Keratinocyte (primary cell): ENCODE results near the gene PTPN14. TPM values are rescaled to one million over a fixed set of nuclear protein-coding genes. Genes with fewer than 3 reads are reported as not detected.

Experiments used
- DNase-seq: peaks from one replicate; pipeline ENCODE4 v3.0.0-alpha.2; 2011; ENCODE audit warnings: low read depth, missing footprints, low spot score
- FAIRE-seq: peaks from 2 replicates; lab custom pipeline; 2011; peaks lifted over from hg19 to GRCh38; lab: Jason Lieb, UNC
- H2AFZ ChIP-seq: 2 replicates; pipeline ENCODE4 v1.6.0; 2012; ENCODE audit warnings: low read length, control low read depth, inconsistent platforms; ENCODE audit not compliant: control insufficient read depth
- H3K27ac ChIP-seq: 2 replicates; pipeline ENCODE4 v1.5.1; 2011; ENCODE audit warnings: low read length; ENCODE audit not compliant: control insufficient read depth, insufficient read depth
- H3K27me3 ChIP-seq: 3 replicates; pipeline ENCODE4 v1.6.0; 2011; ENCODE audit warnings: low read length; ENCODE audit not compliant: control insufficient read depth, insufficient read depth; ENCODE audit errors: extremely low read depth
- H3K36me3 ChIP-seq, 2 experiments: 2 replicates in 1 of 2; 3 replicates in 1 of 2; pipeline ENCODE4 v1.5.1; 2011; ENCODE audit warnings: low read length in 2 of 2, mild to moderate bottlenecking in 1 of 2; ENCODE audit not compliant: control insufficient read depth in 2 of 2, insufficient read depth in 2 of 2; ENCODE audit errors: extremely low read depth in 1 of 2
- H3K4me1 ChIP-seq: 3 replicates; pipeline ENCODE4 v1.5.1; 2011; ENCODE audit warnings: low read length; ENCODE audit not compliant: control insufficient read depth, insufficient read depth; ENCODE audit errors: extremely low read depth
- H3K4me2 ChIP-seq: 3 replicates; pipeline ENCODE4 v1.6.0; 2011; ENCODE audit warnings: low read depth, low read length; ENCODE audit not compliant: control insufficient read depth, insufficient read depth; ENCODE audit errors: extremely low read depth
- H3K4me3 ChIP-seq, 3 experiments: fragments of 200-600 bp in 1 of 3; sonication (generic) in 1 of 3; 2 replicates in 2 of 3; 3 replicates in 1 of 3; pipeline ENCODE4 v1.5.1; 2011 to 2016; ENCODE audit warnings: low read length in 3 of 3, mild to moderate bottlenecking in 3 of 3, control low read depth in 2 of 3, inconsistent platforms in 1 of 3, low read depth in 1 of 3, mixed read lengths in 1 of 3, mixed run types in 1 of 3, moderate library complexity in 1 of 3; ENCODE audit not compliant: control insufficient read depth in 2 of 3, insufficient read depth in 2 of 3; ENCODE audit errors: extremely low read depth in 1 of 3
- H3K79me2 ChIP-seq: 2 replicates; pipeline ENCODE4 v1.6.0; 2012; ENCODE audit warnings: low read length; ENCODE audit not compliant: control insufficient read depth, insufficient read depth
- H3K9ac ChIP-seq: 3 replicates; pipeline ENCODE4 v1.6.0; 2011; ENCODE audit warnings: low read length; ENCODE audit not compliant: control insufficient read depth, insufficient read depth; ENCODE audit errors: extremely low read depth
- H3K9me1 ChIP-seq: 3 replicates; pipeline ENCODE4 v1.6.0; 2011; ENCODE audit warnings: low read length; ENCODE audit not compliant: control insufficient read depth, insufficient read depth; ENCODE audit errors: extremely low read depth
- H3K9me3 ChIP-seq: 2 replicates; pipeline ENCODE4 v1.5.1; 2012; ENCODE audit warnings: low read depth, low read length; ENCODE audit not compliant: control insufficient read depth
- H4K20me1 ChIP-seq: 3 replicates; pipeline ENCODE4 v1.6.0; 2011; ENCODE audit warnings: low read length; ENCODE audit not compliant: control insufficient read depth, insufficient read depth; ENCODE audit errors: extremely low read depth
- EZH2 ChIP-seq: IDR thresholded peaks from one replicate; pipeline ENCODE4 v1.6.1; 2012; ENCODE audit warnings: inconsistent platforms, mild to moderate bottlenecking, low read length, moderate library complexity
- dilution Hi-C: fragments of 300-500 bp; cut with MboI; formaldehyde crosslinking; loops from one replicate; pipeline ENCODE4 v1.7.0; 2020; ENCODE audit warnings: low sequenced_read_pairs; ENCODE audit not compliant: extremely low pct_ligation_motif_present
- polyA plus RNA-seq, 5 experiments: library from polyadenylated mRNA; depleted of rRNA in 3 of 5; stranded (reverse) in 3 of 5; stranded (forward) in 1 of 5; unstranded in 1 of 5; fragments of >200 nt; gene quantifications; 1 replicate in 1 of 5; 2 replicates in 3 of 5; 3 replicates in 1 of 5; pipeline versions ENCODE4 v1.2.1 to v1.2.3, GENCODE V29; 2011 to 2012; ENCODE audit warnings: missing spikeins in 2 of 5, low read depth in 1 of 5, low replicate concordance in 1 of 5
- TF ChIP-seq, protein P1 (sequence below), 3 experiments: IDR thresholded peaks in 1 of 3; conservative IDR thresholded peaks in 1 of 3; optimal IDR thresholded peaks in 1 of 3; 2 replicates in 2 of 3; 3 replicates in 1 of 3; pipeline versions ENCODE3 to v1.5.1; 2011; ENCODE audit warnings: low read length in 3 of 3, mild to moderate bottlenecking in 3 of 3, moderate library complexity in 2 of 3, control low read depth in 1 of 3, inconsistent platforms in 1 of 3; ENCODE audit not compliant: insufficient read depth in 2 of 3; ENCODE audit errors: extremely low read depth in 1 of 3

PTPN14 gene
- polyA plus RNA-seq, 1 donor (not counting 4 experiments of a cell fraction or from before 2014, with no cell fraction given): 29.9 TPM

DNA sequence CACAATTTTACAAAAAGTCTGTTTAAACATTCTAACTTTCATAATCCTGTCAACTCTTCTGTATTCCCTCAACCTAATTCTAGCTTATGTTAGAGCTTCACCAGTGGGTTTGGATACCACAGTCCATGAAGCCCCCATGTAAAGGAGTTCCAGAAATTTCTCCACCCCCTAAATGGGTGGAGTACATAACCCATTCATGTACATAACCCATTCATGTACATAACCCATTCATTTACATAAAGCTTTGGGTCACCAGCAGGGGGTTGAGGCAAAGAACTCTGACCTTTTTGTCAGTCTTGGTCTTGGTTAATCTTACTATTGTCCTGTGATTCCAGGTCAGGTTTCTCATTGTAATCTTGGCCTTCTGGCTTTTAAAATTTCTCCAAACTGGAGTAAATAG is 208.9 kb downstream of the PTPN14 start:
- dilution Hi-C loops: no loop called here
- Histone ChIP-seq H3K4me3 (no peak overlapping the region), H3K9me1 (no peaks in the 10 kb centered on the region), H4K20me1 (no peaks in the 10 kb centered on the region), H3K9ac (no peak overlapping the region), H3K4me1 (no peaks in the 10 kb centered on the region), H3K27ac (no peak overlapping the region), H2AFZ (no peak overlapping the region), H3K4me2 (no peak overlapping the region), H3K27me3 (no peaks in the 10 kb centered on the region), H3K79me2 (no peaks in the 10 kb centered on the region), H3K9me3 (no peaks in the 10 kb centered on the region), H3K36me3 (peaks cover 12 to 13% of the 10 kb centered on the region in 2 experiments)
- FAIRE-seq (no peak), DNase-seq (no peak)
- no peak for TF ChIP-seq EZH2
- TF ChIP-seq, protein P1, sequence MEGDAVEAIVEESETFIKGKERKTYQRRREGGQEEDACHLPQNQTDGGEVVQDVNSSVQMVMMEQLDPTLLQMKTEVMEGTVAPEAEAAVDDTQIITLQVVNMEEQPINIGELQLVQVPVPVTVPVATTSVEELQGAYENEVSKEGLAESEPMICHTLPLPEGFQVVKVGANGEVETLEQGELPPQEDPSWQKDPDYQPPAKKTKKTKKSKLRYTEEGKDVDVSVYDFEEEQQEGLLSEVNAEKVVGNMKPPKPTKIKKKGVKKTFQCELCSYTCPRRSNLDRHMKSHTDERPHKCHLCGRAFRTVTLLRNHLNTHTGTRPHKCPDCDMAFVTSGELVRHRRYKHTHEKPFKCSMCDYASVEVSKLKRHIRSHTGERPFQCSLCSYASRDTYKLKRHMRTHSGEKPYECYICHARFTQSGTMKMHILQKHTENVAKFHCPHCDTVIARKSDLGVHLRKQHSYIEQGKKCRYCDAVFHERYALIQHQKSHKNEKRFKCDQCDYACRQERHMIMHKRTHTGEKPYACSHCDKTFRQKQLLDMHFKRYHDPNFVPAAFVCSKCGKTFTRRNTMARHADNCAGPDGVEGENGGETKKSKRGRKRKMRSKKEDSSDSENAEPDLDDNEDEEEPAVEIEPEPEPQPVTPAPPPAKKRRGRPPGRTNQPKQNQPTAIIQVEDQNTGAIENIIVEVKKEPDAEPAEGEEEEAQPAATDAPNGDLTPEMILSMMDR (optimal IDR thresholded peaks at IDR 0.05 in 1 of 3, IDR thresholded peaks at IDR 0.05 in 1 of 3, conservative IDR thresholded peaks at IDR 0.05 in 1 of 3; ENCODE audit: extremely low read depth in 1 of 3, insufficient read depth in 2 of 3, low read length in 3 of 3): no peak

DNA sequence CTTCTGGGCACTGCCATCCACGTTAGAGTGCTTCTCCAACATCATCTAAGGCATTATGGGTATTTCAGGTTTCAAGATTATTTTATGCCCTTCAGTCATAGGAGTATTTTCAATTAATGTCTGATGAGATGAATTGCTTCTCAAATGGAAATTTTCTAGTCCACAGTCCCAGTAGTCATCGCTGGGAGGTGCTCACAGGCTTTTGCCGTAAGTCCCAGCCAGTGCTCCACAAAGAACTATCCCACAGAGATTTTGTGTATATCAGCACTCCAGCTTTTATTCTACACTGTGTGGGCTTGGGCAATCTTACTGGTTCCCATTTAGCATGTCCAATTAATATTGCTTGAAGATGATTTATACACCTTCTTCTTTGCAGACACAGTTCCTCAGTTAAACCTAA is 209.5 kb downstream of the PTPN14 start:
- DNase-seq (no peak), FAIRE-seq (no peak)
- Histone ChIP-seq H2AFZ (no peak overlapping the region), H3K27me3 (no peaks in the 10 kb centered on the region), H3K9me3 (no peaks in the 10 kb centered on the region), H3K79me2 (no peaks in the 10 kb centered on the region), H3K36me3 (peaks cover 13 to 16% of the 10 kb centered on the region in 2 experiments), H3K27ac (no peak overlapping the region), H4K20me1 (no peaks in the 10 kb centered on the region), H3K4me2 (no peak overlapping the region), H3K9ac (no peak overlapping the region), H3K4me3 (no peak overlapping the region), H3K9me1 (no peaks in the 10 kb centered on the region), H3K4me1 (no peaks in the 10 kb centered on the region)
- TF ChIP-seq, protein P1 (optimal IDR thresholded peaks at IDR 0.05 in 1 of 3, IDR thresholded peaks at IDR 0.05 in 1 of 3, conservative IDR thresholded peaks at IDR 0.05 in 1 of 3; ENCODE audit: extremely low read depth in 1 of 3, insufficient read depth in 2 of 3, low read length in 3 of 3): no peak
- no peak for TF ChIP-seq EZH2
- dilution Hi-C loops: no loop called here
